DOHH2 (cell line): Measurements from ENCODE around the gene PPM1F.

ENCODE experiments used
- CTCF ChIP-seq: fragments of 200-600 bp; sonication (generic); IDR thresholded peaks from one replicate; pipeline ENCODE4 v1.5.1; 2014; ENCODE audit warnings: antibody characterized with exemption, mild to moderate bottlenecking, low read depth, low read length; ENCODE audit not compliant: poor library complexity, severe bottlenecking
- EZH2phosphoT487 ChIP-seq: fragments of 200-600 bp; sonication (generic); IDR thresholded peaks from 2 replicates; pipeline ENCODE4 v1.6.1; 2017; ENCODE audit warnings: borderline replicate concordance, mild to moderate bottlenecking, antibody characterized with exemption, low read length, moderate library complexity, mixed read lengths

- TF ChIP-seq CTCF (no peak), EZH2phosphoT487 (no peak)
Observed at GRCh38 chr22:21939461-21939913, 13.2 kb downstream of the PPM1F start.
